Measurements from ENCODE around the gene TCOF1. TPM values are rescaled to one million over a fixed set of nuclear protein-coding genes. Genes with fewer than 3 reads are reported as not detected.

TCOF1 gene
- polyA plus RNA-seq, 3 donors, result 8.9 to 14.2 (median 13.6) TPM

GRCh38 chr5:150345716-150346115, 11.8 kb upstream of the TCOF1 start:
- 75 to 88% (median 88%) methylated on average over 5 of the region's 5 CpGs for WGBS, 3 donors
- no peak overlapping the region for H3K27ac ChIP-seq (ENCODE audit: low read depth, low read length)

GRCh38 chr5:150346592-150346991, 10.9 kb upstream of the TCOF1 start:
- WGBS, 3 donors, result 84 to 86% (median 84%) methylated on average over 6 of the region's 6 CpGs
- no peak overlapping the region for H3K27ac ChIP-seq (ENCODE audit: low read depth, low read length)

DNA sequence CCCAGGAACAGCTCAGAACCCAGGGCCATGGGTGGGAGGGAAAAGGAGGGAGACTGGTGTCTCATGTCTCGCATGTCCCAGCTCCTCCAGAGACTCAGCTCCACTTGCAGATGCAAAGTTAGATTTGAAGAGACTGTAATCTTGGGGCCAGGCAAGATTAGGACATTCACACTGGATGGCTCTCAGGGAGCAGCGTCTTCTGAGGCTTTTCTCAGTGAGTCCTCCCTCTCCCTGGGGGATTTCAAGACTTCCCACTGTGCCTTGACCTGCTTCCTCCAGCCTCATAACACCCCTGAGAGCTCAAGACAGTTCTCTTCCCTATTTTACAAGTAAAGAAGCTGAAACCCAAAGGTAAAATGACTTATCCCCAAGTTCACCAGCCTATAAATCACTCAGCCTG, 10.5 kb upstream of the TCOF1 start:
- 71 to 82% (median 81%) methylated on average over 2 of the region's 2 CpGs for WGBS, 3 donors
- H3K27ac ChIP-seq (ENCODE audit: low read depth, low read length), result no peak overlapping the region

GRCh38 chr5:150347451-150347850, 10.0 kb upstream of the TCOF1 start:
- 66 to 72% (median 67%) methylated on average over 9 of the region's 9 CpGs for WGBS, 3 donors
- H3K27ac ChIP-seq (ENCODE audit: low read depth, low read length), result no peak overlapping the region

GRCh38 chr5:150349681-150350275, 7.7 kb upstream of the TCOF1 start:
- WGBS, 3 donors, result 81 to 93% (median 91%) methylated on average over 6 of the region's 6 CpGs
- H3K27ac ChIP-seq (ENCODE audit: low read depth, low read length), result no peak overlapping the region

- no peak overlapping the region for H3K27ac ChIP-seq (ENCODE audit: low read depth, low read length)
- 30 to 47% (median 40%) methylated on average over 7 of the region's 7 CpGs for WGBS, 3 donors
These were observed 6.8 kb upstream of the TCOF1 start for GRCh38 chr5:150350524-150351344.

DNA sequence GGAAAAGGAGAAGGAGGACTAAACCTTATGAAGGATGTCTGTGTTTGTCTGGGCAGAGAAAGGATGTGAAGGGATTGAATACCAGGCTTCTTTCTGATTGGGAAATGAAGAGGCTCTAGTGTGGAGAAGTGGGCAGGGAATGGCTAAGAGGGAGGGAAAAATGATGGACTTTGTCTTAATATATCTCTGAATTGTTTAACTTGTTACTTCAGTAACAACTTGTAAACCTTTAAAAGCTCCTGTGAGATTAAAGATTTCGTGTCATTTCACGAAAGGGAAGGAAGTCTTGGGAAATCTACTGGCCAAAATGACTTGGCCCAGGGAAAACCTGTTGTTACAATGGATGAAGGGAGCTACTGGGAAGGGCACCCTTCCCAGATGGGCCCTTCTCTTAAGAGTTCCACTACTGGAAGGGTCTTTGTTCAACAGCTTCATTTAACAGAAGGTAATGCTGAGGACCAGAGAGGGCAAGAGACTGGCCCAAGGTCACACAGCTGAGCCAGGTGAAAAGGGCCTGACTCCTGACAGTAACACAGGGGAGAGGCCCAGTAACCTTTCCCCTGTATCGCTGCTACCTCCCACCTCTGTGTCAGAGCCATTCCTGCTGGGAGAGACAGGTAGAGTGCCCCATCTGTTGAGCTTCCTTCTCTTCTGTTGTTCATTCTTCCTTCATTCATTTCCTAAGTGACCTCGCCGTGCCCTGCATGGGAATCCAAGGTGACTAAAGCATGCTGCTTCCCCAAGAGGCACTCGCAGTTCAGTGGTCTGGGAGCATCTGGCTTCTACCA, 5.1 kb upstream of the TCOF1 start:
- 65 to 85% (median 76%) methylated on average over 6 of the region's 6 CpGs for WGBS, 3 donors
- H3K27ac ChIP-seq (ENCODE audit: low read depth, low read length), result no peak overlapping the region

GRCh38 chr5:150353032-150353675, 4.3 kb upstream of the TCOF1 start:
- H3K27ac ChIP-seq (ENCODE audit: low read depth, low read length), result no peak overlapping the region
- 72 to 81% (median 77%) methylated on average over 3 of the region's 3 CpGs for WGBS, 3 donors

GRCh38 chr5:150355791-150356190, 1.7 kb upstream of the TCOF1 start:
- 86 to 96% (median 93%) methylated on average over 2 of the region's 2 CpGs for WGBS, 3 donors
- H3K27ac ChIP-seq (ENCODE audit: low read depth, low read length), result no peak overlapping the region

DNA sequence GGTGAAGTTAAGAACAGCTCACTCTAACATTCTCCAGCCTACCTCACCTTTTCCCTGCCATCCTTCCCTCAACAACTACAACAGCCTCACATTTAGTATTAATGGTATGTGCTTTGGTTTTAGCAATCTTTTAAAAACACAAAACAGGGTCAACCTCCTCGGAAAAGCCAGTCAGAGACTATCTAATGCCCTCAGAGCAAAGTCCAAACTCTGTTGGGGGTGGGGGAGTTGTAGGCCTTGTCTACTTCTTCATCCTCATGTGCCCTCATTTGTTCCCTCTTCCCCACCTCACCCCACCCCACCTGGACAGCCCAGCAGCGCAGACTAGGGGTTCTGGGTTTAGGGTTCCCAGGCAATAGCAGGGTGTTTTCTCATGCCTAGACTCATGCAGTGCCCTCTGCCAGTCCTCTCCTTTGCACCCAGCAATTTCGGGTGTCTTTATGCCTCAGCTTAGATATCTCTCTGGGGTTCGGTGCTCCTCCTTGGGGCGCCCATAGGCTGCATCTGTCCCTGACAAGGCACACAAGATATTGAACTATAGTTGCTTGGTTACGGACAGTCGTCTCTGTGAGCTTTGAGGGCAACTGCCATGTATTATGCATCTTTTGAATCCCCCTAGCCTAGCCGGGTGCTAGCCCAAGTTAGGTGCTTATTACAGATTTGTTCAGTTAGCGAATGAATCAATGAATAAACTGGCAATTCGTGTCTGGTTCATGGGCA, 762 bp upstream of the TCOF1 start:
- no peak overlapping the region for H3K27ac ChIP-seq (ENCODE audit: low read depth, low read length)
- WGBS, 3 donors, result 56 to 70% (median 70%) methylated on average over 10 of the region's 10 CpGs

- WGBS, 3 donors, result 55 to 62% (median 59%) methylated on average over 23 of the region's 23 CpGs
- no peak overlapping the region for H3K27ac ChIP-seq (ENCODE audit: low read depth, low read length)
These were observed 981 bp downstream of the TCOF1 start for GRCh38 chr5:150358261-150359095.

- H3K27ac ChIP-seq (ENCODE audit: low read depth, low read length), result no peak overlapping the region
- 83 to 92% (median 84%) methylated on average over 1 of the region's 1 CpG for WGBS, 3 donors
These were observed 3.8 kb downstream of the TCOF1 start for GRCh38 chr5:150361301-150361700.

DNA sequence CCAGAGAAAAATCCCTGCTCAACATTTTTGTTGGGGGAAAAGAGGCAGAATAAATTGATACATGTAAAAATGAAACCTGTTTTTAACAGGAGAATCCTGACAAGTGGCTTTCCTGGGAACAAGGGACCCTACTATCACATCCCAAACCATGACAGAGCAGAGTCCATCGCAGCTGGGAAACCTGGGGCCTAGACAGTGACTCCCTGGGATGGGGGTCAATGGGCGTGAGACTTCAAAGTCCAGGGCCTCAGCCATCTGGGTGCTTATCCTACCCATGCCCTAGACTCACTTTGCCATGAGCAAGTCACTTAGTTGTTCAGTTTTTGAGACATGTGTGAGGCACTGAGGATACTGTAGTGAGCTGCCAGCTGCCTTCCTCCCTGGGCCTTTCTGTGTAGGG, 5.7 kb downstream of the TCOF1 start:
- no peak overlapping the region for H3K27ac ChIP-seq (ENCODE audit: low read depth, low read length)
- 95 to 100% (median 97%) methylated on average over 2 of the region's 2 CpGs for WGBS, 3 donors

DNA sequence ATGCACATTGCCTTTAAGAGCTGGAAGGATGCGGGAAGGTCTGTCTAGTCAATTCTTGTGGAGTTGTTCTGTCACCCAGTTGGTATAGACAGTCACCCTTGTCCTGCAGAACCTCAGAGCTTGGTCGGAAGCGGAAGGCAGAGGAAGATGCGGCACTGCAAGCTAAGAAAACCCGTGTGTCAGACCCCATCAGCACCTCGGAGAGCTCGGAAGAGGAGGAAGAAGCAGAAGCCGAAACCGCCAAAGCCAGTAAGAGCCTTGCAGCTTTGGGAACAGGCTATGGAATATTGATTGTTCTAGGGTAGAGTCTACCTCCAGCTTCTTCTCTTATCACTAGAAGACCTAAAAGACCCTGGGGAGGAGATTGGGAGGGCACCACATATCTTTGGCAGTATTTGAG, 6.5 kb downstream of the TCOF1 start:
- H3K27ac ChIP-seq (ENCODE audit: low read depth, low read length), result no peak overlapping the region
- whole genome bisulfite sequencing, 3 donors, result 88 to 96% (median 92%) methylated on average over 9 of the region's 9 CpGs

DNA sequence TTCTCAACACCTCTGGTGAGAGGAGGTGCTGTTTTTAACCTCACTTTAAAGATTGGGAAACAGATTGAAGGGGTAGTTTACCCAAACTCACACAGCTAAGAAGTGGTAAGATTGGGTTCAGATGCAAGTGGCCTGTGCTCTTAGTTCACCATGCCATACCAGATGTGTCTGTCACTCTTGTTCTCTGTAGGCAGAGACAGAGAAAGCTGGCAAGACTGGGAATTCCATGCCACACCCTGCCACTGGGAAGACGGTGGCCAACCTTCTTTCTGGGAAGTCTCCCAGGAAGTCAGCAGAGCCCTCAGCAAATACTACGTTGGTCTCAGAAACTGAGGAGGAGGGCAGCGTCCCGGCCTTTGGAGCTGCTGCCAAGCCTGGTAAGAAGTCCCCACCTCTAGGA, 11.0 kb downstream of the TCOF1 start:
- H3K27ac ChIP-seq (ENCODE audit: low read depth, low read length), result no peak overlapping the region
- 88 to 91% (median 89%) methylated on average over 4 of the region's 4 CpGs for WGBS, 3 donors

DNA sequence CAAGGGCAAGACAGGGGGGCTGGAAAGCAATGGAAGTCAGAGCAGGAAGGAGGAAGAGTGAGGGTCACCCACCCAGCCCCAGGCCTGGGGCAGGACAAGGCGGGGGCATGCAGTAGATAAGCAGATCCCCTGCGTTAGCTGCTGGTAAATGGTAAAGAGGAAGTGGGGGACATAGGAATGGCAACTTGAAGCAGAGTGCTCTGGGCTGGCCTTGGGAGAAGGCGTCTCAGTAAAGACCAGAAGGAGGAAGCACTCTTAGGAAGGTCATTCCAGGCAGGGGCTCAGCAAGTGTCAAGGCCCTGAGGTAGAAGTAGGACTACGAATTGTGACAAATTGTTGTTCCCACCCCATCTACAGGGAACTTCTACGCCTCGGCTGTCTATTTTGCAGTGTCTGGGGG, 15.1 kb downstream of the TCOF1 start:
- WGBS, 3 donors, result 86 to 94% (median 89%) methylated on average over 6 of the region's 6 CpGs
- H3K27ac ChIP-seq (ENCODE audit: low read depth, low read length), result no peak overlapping the region

GRCh38 chr5:150374651-150375050, 17.2 kb downstream of the TCOF1 start:
- 96 to 98% (median 97%) methylated on average over 11 of the region's 11 CpGs for WGBS, 3 donors
- no peak overlapping the region for H3K27ac ChIP-seq (ENCODE audit: low read depth, low read length)

Measured in adipose tissue (tissue), 3 donors.